Vagina (tissue), 2 donors: ENCODE measurements around the gene C1orf21.

Experiments
- CTCF ChIP-seq, 3 experiments: fragments of 450-650 bp in 2 of 3; fragments of 200-600 bp in 1 of 3; sonication (generic) in 1 of 3; IDR thresholded peaks; one replicate each; pipeline ENCODE4 v1.5.1; 2017 to 2019; ENCODE audit warnings: antibody characterized with exemption in 3 of 3, mild to moderate bottlenecking in 2 of 3, moderate library complexity in 2 of 3
- POLR2A ChIP-seq, 2 donors: fragments of 450-650 bp; IDR thresholded peaks; one replicate each; pipeline ENCODE4 v1.6.1; 2017; ENCODE audit warnings: antibody characterized with exemption in 2 of 2, mild to moderate bottlenecking in 2 of 2, moderate library complexity in 2 of 2

DNA sequence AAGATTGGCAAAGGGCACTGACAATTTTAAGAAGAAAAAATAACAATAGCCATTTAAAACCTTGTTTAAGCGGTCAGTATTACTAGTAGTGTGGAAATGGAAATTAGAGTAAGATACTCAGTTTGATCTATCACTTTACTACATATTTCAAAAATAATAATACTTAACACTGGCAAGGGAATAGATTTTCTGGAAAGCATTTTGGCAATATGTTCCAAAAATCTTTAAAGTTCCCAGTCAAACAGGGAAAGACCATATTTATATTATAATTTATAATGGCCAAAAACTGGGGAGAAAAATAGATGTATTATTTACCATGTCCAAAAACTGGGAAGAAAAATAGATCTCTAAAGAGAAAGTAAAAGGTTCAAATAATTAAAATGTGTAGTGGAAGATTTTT lies 28.6 kb upstream of the C1orf21 start:
- TF ChIP-seq CTCF (IDR thresholded peaks at IDR 0.05), result no peak
- TF ChIP-seq POLR2A (IDR thresholded peaks at IDR 0.05), result no peak
